H1 (cell line): ENCODE data around the gene DCUN1D2. TPM values are rescaled to one million over a fixed set of nuclear protein-coding genes. Genes with fewer than 3 reads are reported as not detected.

Source experiments
- CTCF ChIA-PET: fragments of 300-600 bp; sonication (Branson Sonifier 250); formaldehyde crosslinking; loops from one replicate; lab custom pipeline; 2021; ENCODE audit not compliant: partially characterized antibody; lab: Charles Lee
- POLR2A ChIA-PET: fragments of 300-600 bp; sonication (Branson Sonifier 250); formaldehyde crosslinking; loops from one replicate; lab custom pipeline; 2021; ENCODE audit warnings: inconsistent platforms; ENCODE audit not compliant: partially characterized antibody; lab: Charles Lee
- DNase-seq, 2 experiments: peaks; one replicate each; pipeline versions ENCODE4 v3.0.0 to v3.0.0-alpha.2; 2010 to 2022; ENCODE audit warnings: low spot score in 2 of 2, low read depth in 1 of 2, mixed read lengths in 1 of 2
- FAIRE-seq: peaks from 2 replicates; lab custom pipeline; 2011; peaks lifted over from hg19 to GRCh38; lab: Jason Lieb, UNC
- H2AFZ ChIP-seq: 2 replicates; pipeline ENCODE4 v1.8.1; 2012; ENCODE audit warnings: low read length, inconsistent platforms
- H2AK5ac ChIP-seq: 2 replicates; pipeline ENCODE4 v1.6.1; 2013; ENCODE audit warnings: low read depth, low read length
- H2BK120ac ChIP-seq: replicated peaks from 2 replicates; pipeline ENCODE3; 2013; ENCODE audit warnings: low read depth, low read length, inconsistent platforms
- H2BK12ac ChIP-seq: 2 replicates; pipeline ENCODE4 v1.6.1; 2013; ENCODE audit warnings: low read depth, low read length
- H2BK15ac ChIP-seq: 2 replicates; pipeline ENCODE4 v1.6.1; 2013; ENCODE audit warnings: low read length
- H2BK20ac ChIP-seq: 2 replicates; pipeline ENCODE4 v1.6.1; 2013; ENCODE audit warnings: low read length
- H2BK5ac ChIP-seq: 2 replicates; pipeline ENCODE4 v1.6.1; 2013; ENCODE audit warnings: low read depth, low read length
- H3K14ac ChIP-seq: 2 replicates; pipeline ENCODE4 v1.6.1; 2013; ENCODE audit warnings: inconsistent platforms; ENCODE audit not compliant: insufficient read length
- H3K18ac ChIP-seq: 2 replicates; pipeline ENCODE4 v1.6.1; 2013; ENCODE audit warnings: low read length; ENCODE audit errors: extremely low read depth
- H3K23ac ChIP-seq: 2 replicates; pipeline ENCODE4 v1.6.1; 2013; ENCODE audit warnings: inconsistent platforms; ENCODE audit not compliant: insufficient read length
- H3K23me2 ChIP-seq: 2 replicates; pipeline ENCODE4 v1.6.1; 2013; ENCODE audit warnings: low read depth, low read length
- H3K27ac ChIP-seq: 2 replicates; pipeline ENCODE4 v1.6.1; 2011; ENCODE audit warnings: low read depth, low read length, inconsistent platforms
- H3K27me3 ChIP-seq, 4 experiments: replicated peaks in 1 of 4; 1 replicate in 1 of 4; 2 replicates in 3 of 4; pipeline versions ENCODE4 v1.6.1 to v1.8.1; 2011 to 2013; ENCODE audit warnings: low read length in 3 of 4, mild to moderate bottlenecking in 3 of 4, inconsistent platforms in 2 of 4, mixed read lengths in 2 of 4, moderate library complexity in 1 of 4; ENCODE audit not compliant: control insufficient read depth in 3 of 4, insufficient read depth in 3 of 4; ENCODE audit errors: extremely low read depth in 1 of 4
- H3K36me3 ChIP-seq, 4 experiments: 2 replicates each; pipeline versions ENCODE4 v1.6.1 to v1.8.1; 2011 to 2013; ENCODE audit warnings: mild to moderate bottlenecking in 4 of 4, low read length in 3 of 4, moderate library complexity in 2 of 4, control low read depth in 1 of 4, inconsistent platforms in 1 of 4; ENCODE audit not compliant: insufficient read depth in 4 of 4, control insufficient read depth in 2 of 4
- H3K4ac ChIP-seq: replicated peaks from 2 replicates; pipeline ENCODE3; 2013; ENCODE audit warnings: low read length, low read depth, mixed read lengths, inconsistent platforms; ENCODE audit not compliant: insufficient read length
- H3K4me1 ChIP-seq, 4 experiments: replicated peaks in 1 of 4; 1 replicate in 1 of 4; 2 replicates in 3 of 4; pipeline versions ENCODE4 v1.6.1 to v1.8.1; 2011 to 2013; ENCODE audit warnings: low read length in 3 of 4, inconsistent platforms in 2 of 4, mixed read lengths in 1 of 4; ENCODE audit not compliant: insufficient read depth in 4 of 4, control insufficient read depth in 3 of 4
- H3K4me2 ChIP-seq, 2 experiments: 2 replicates each; pipeline versions ENCODE4 v1.6.1 to v1.8.1; 2011 to 2013; ENCODE audit warnings: low read depth in 2 of 2, low read length in 2 of 2, control low read depth in 1 of 2, inconsistent platforms in 1 of 2, mild to moderate bottlenecking in 1 of 2; ENCODE audit not compliant: insufficient read depth in 1 of 2
- H3K4me3 ChIP-seq, 4 experiments: fragments of 200-600, 300-600 bp in 1 of 4; sonication (generic), shearing (Covaris generic), sonication (Bioruptor Twin) in 1 of 4; 2 replicates each; pipeline versions ENCODE4 v1.5.1 to v1.8.1; 2011 to 2016; ENCODE audit warnings: low read length in 4 of 4, low read depth in 3 of 4, control low read depth in 2 of 4, inconsistent platforms in 2 of 4, mild to moderate bottlenecking in 2 of 4, mixed read lengths in 1 of 4, moderate library complexity in 1 of 4; ENCODE audit not compliant: insufficient read depth in 2 of 4; ENCODE audit errors: extremely low read depth in 1 of 4
- H3K56ac ChIP-seq: replicated peaks from 2 replicates; pipeline ENCODE3; 2013; ENCODE audit warnings: low read depth, mild to moderate bottlenecking, mixed read lengths, low read length, inconsistent platforms; ENCODE audit not compliant: insufficient read length
- H3K79me1 ChIP-seq: 2 replicates; pipeline ENCODE4 v1.6.1; 2013; ENCODE audit warnings: low read depth, low read length, control low read depth
- H3K79me2 ChIP-seq, 2 experiments: 2 replicates each; pipeline versions ENCODE4 v1.6.1 to v1.8.1; 2012 to 2013; ENCODE audit warnings: low read length in 2 of 2, mild to moderate bottlenecking in 2 of 2, inconsistent platforms in 1 of 2; ENCODE audit not compliant: insufficient read depth in 2 of 2, control insufficient read depth in 1 of 2
- H3K9ac ChIP-seq, 4 experiments: replicated peaks in 1 of 4; 1 replicate in 1 of 4; 2 replicates in 3 of 4; pipeline versions ENCODE4 v1.6.1 to v1.8.1; 2011 to 2013; ENCODE audit warnings: low read depth in 3 of 4, low read length in 3 of 4, control low read depth in 2 of 4, mild to moderate bottlenecking in 2 of 4, moderate library complexity in 2 of 4, inconsistent platforms in 1 of 4; ENCODE audit errors: extremely low read depth in 1 of 4
- H3K9me3 ChIP-seq, 2 experiments: 2 replicates each; pipeline versions ENCODE4 v1.6.1 to v1.8.1; 2012 to 2013; ENCODE audit warnings: mild to moderate bottlenecking in 2 of 2, moderate library complexity in 2 of 2, control low read depth in 1 of 2, inconsistent platforms in 1 of 2, low read depth in 1 of 2, low read length in 1 of 2, mixed read lengths in 1 of 2; ENCODE audit not compliant: insufficient read depth in 2 of 2
- H4K20me1 ChIP-seq, 2 experiments: replicated peaks in 1 of 2; 2 replicates each; pipeline versions ENCODE3 to v1.8.1; 2011 to 2013; ENCODE audit warnings: inconsistent platforms in 2 of 2, low read length in 2 of 2, mild to moderate bottlenecking in 1 of 2; ENCODE audit not compliant: insufficient read depth in 2 of 2, control insufficient read depth in 1 of 2
- H4K5ac ChIP-seq: 2 replicates; pipeline ENCODE4 v1.6.1; 2013; ENCODE audit warnings: low read length, low read depth, mixed read lengths, inconsistent platforms; ENCODE audit not compliant: insufficient read length
- H4K8ac ChIP-seq: 2 replicates; pipeline ENCODE4 v1.8.0; 2013; ENCODE audit warnings: mild to moderate bottlenecking, moderate library complexity, low read length, inconsistent platforms; ENCODE audit not compliant: insufficient read depth; ENCODE audit errors: extremely low read depth
- H4K91ac ChIP-seq: replicated peaks from 2 replicates; pipeline ENCODE3; 2013; ENCODE audit warnings: low read length, mixed read lengths, inconsistent platforms; ENCODE audit not compliant: insufficient read length
- BACH1 ChIP-seq: IDR thresholded peaks from 2 replicates; pipeline ENCODE4 v1.6.1; 2012; ENCODE audit warnings: low read length, improper control_type of control experiment
- CBX8 ChIP-seq: fragments of 300-800, 300-1000 bp; sonication (generic); IDR thresholded peaks from 2 replicates; pipeline ENCODE4 v1.7.1; 2016; ENCODE audit warnings: low read depth, low read length, borderline replicate concordance
- CHD1 ChIP-seq: IDR thresholded peaks from 2 replicates; pipeline ENCODE4 v1.6.1; 2012; ENCODE audit warnings: low read depth, low read length, improper control_type of control experiment
- FOSL1 ChIP-seq: IDR thresholded peaks from 2 replicates; pipeline ENCODE4 v1.6.1; 2011; ENCODE audit warnings: mild to moderate bottlenecking, low read depth, low read length, moderate library complexity; ENCODE audit not compliant: insufficient read depth
- HDAC2 ChIP-seq, 2 experiments: fragments of 300-600 bp in 1 of 2; sonication (generic) in 1 of 2; IDR thresholded peaks; 2 replicates each; pipeline ENCODE4 v1.6.1; 2011 to 2012; ENCODE audit warnings: low read depth in 2 of 2, low read length in 2 of 2, mild to moderate bottlenecking in 2 of 2, moderate library complexity in 2 of 2, borderline replicate concordance in 1 of 2, inconsistent platforms in 1 of 2
- KDM1A ChIP-seq: fragments of 200-600, 300-600 bp; sonication (generic); IDR thresholded peaks from 2 replicates; pipeline ENCODE4 v1.7.1; 2016; ENCODE audit warnings: mild to moderate bottlenecking, low read length, borderline replicate concordance
- KDM4A ChIP-seq: IDR thresholded peaks from one replicate; pipeline ENCODE4 v1.7.1; 2012; ENCODE audit warnings: low read depth, mild to moderate bottlenecking, moderate library complexity, low read length, inconsistent platforms; ENCODE audit not compliant: severe bottlenecking
- POLR2A ChIP-seq, 2 experiments: IDR thresholded peaks; 1 replicate in 1 of 2; 2 replicates in 1 of 2; pipeline ENCODE4 v1.6.1; 2011; ENCODE audit warnings: low read depth in 2 of 2, low read length in 2 of 2, mild to moderate bottlenecking in 2 of 2; ENCODE audit errors: control extremely low read depth in 1 of 2
- RNF2 ChIP-seq: fragments of 200-900, 300-1000 bp; sonication (generic); IDR thresholded peaks from 2 replicates; pipeline ENCODE4 v1.7.1; 2016; ENCODE audit warnings: borderline replicate concordance, low read depth, mild to moderate bottlenecking, antibody characterized with exemption, low read length; ENCODE audit not compliant: poor library complexity, severe bottlenecking; ENCODE audit errors: missing control alignments
- SRF ChIP-seq: IDR thresholded peaks from 2 replicates; pipeline ENCODE4 v1.6.1; 2011; ENCODE audit warnings: mild to moderate bottlenecking, low read depth, low read length, moderate library complexity
- SUZ12 ChIP-seq: fragments of 200-600 bp; sonication (generic); IDR thresholded peaks from 2 replicates; pipeline ENCODE4 v1.6.1; 2012; ENCODE audit warnings: mild to moderate bottlenecking, inconsistent platforms, low read length, moderate library complexity, mixed read lengths
- WGBS, 2 experiments: shearing (Covaris generic) in 1 of 2; methylation state at CpG; one replicate each; pipeline versions ENCODE4 v1.1.6 to v1.1.7; 2013 to 2015; ENCODE audit warnings: low lambda C conversion rate in 2 of 2, mixed read lengths in 2 of 2, inconsistent platforms in 1 of 2, low coverage in 1 of 2, missing lambda C conversion rate in 1 of 2; ENCODE audit not compliant: insufficient replicate concordance in 2 of 2, insufficient coverage in 1 of 2, insufficient read length in 1 of 2; ENCODE audit errors: extremely low coverage in 1 of 2, missing lambda C conversion rate in 1 of 2; 5-methylcytosine and 5-hydroxymethylcytosine counted together
- polyA plus RNA-seq, 7 experiments: library from polyadenylated mRNA; depleted of rRNA in 3 of 7; stranded (reverse) in 5 of 7; unstranded in 2 of 7; fragments of >200 nt in 5 of 7; fragments of 200-250 nt in 2 of 7; gene quantifications; 1 replicate in 5 of 7; 2 replicates in 1 of 7; 4 replicates in 1 of 7; pipeline versions ENCODE4 v1.2.1 to v1.2.3, GENCODE V29; 2011 to 2013; ENCODE audit warnings: missing spikeins in 2 of 7, mixed read lengths in 2 of 7
- total RNA-seq: library from RNA; stranded (reverse); fragmentation: NEBNext Ultra II Directional; extraction: Animal tissue kit (Norgen Biotek cat#: 25700); gene quantifications from 2 replicates; pipeline ENCODE4 v1.2.1, GENCODE V29; 2021
- TF ChIP-seq, protein P1 (sequence below): IDR thresholded peaks from 2 replicates; pipeline ENCODE4 v1.6.1; 2012; ENCODE audit warnings: inconsistent platforms

DCUN1D2 gene
- total and polyA plus RNA-seq, 2 of the 8 experiments (the other 6 are each of a cell fraction or from before 2014, with no cell fraction given): 19.5 to 35.3 TPM

DNA sequence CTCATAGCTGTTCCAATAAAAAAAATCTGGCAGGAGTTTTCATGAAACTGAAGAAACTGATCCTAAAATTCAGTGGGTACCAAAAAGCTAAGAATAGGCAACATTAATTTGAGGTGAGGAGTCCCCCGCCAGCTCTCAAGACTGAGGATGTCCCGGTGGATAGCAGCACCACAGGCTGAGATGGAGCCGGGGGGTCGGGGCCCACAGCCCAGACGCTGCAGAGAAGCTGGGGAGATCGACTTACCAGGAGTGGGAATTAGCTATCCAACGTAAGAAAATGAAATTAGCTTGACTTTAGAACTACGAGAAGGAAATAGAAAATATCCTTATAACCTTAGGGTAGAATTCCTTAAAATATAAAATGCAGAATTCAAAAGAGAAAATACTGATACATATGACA, 23.2 kb upstream of the DCUN1D2 start:
- no peak overlapping the region for H3K9ac ChIP-seq
- H3K4me2 ChIP-seq: no peak overlapping the region
- H2BK5ac ChIP-seq: no peak overlapping the region
- H3K27me3 ChIP-seq: no peaks in the 10 kb centered on the region
- H3K56ac ChIP-seq: no peak overlapping the region
- no peak overlapping the region for H2AK5ac ChIP-seq
- H2AFZ ChIP-seq: no peak overlapping the region
- FAIRE-seq: no peak
- no peaks in the 10 kb centered on the region for H3K9me3 ChIP-seq
- no peak overlapping the region for H2BK120ac ChIP-seq
- no peak overlapping the region for H3K18ac ChIP-seq
- no peak overlapping the region for H4K91ac ChIP-seq
- no peak overlapping the region for H4K5ac ChIP-seq
- H4K20me1 ChIP-seq: peaks cover 0 to 8% of the 10 kb centered on the region in 2 experiments
- peaks cover 2 to 27% (median 19%) of the 10 kb centered on the region in 4 experiments; a peak in 7 of 8 replicates for H3K36me3 ChIP-seq
- TF ChIP-seq SUZ12: no peak
- no peak for TF ChIP-seq HDAC2 (IDR thresholded peaks at IDR 0.05; ENCODE audit: borderline replicate concordance in 1 of 2, low read depth in 2 of 2, low read length in 2 of 2)
- no peak for TF ChIP-seq RNF2
- no peak for TF ChIP-seq FOSL1
- TF ChIP-seq, protein P1, sequence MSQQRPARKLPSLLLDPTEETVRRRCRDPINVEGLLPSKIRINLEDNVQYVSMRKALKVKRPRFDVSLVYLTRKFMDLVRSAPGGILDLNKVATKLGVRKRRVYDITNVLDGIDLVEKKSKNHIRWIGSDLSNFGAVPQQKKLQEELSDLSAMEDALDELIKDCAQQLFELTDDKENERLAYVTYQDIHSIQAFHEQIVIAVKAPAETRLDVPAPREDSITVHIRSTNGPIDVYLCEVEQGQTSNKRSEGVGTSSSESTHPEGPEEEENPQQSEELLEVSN: no peak
- no peak for TF ChIP-seq CHD1
- no peak for TF ChIP-seq SRF
- no peak for TF ChIP-seq KDM4A
- no peak for TF ChIP-seq BACH1
- no peak for TF ChIP-seq KDM1A
- TF ChIP-seq POLR2A (IDR thresholded peaks at IDR 0.05; ENCODE audit: control extremely low read depth in 1 of 2, low read depth in 2 of 2, low read length in 2 of 2): no peak
- no peak for TF ChIP-seq CBX8
- H3K23ac ChIP-seq: no peak overlapping the region
- ChIA-PET CTCF (interaction anchor here (0.8 to 1.6 kb wide), 5 partner anchors 16 to 59 kb away, joined by 3 to 4 read pairs (median 3); no protein-coding TSS in a partner anchor), POLR2A (interaction anchor here (1.1 kb wide), 1 partner anchor 18 kb away, joined by 3 read pairs; no protein-coding TSS in a partner anchor)
- H3K14ac ChIP-seq: no peak overlapping the region
- no peak overlapping the region for H3K27ac ChIP-seq
- H2BK20ac ChIP-seq: no peak overlapping the region
- no peak overlapping the region for H3K4ac ChIP-seq
- no peak overlapping the region for H3K4me3 ChIP-seq
- no peaks in the 10 kb centered on the region for H3K23me2 ChIP-seq
- no peaks in the 10 kb centered on the region for H3K4me1 ChIP-seq
- no peaks in the 10 kb centered on the region; the same call in 1 of the 2 replicates for H3K79me1 ChIP-seq
- H3K79me2 ChIP-seq: no peaks in the 10 kb centered on the region
- DNase-seq: no peak
- H2BK12ac ChIP-seq: no peak overlapping the region
- H4K8ac ChIP-seq: no peak overlapping the region
- H2BK15ac ChIP-seq: no peak overlapping the region
- 87% methylated on average over 8 of the region's 8 CpGs; no CpG with 5 or more reads in 1 of the 2 experiments for WGBS, 2 experiments
